GM21381 (cell line): Measurements from ENCODE around the gene KCNQ5.
"Not testable (repeated sequence)": the region's sequence is repeated elsewhere in the genome, so short reads cannot be mapped to it uniquely, and the experiment has no call there.

ENCODE experiments used
- ATAC-seq: cut with Tn5 transposase; IDR thresholded peaks from one replicate; pipeline ENCODE4 v1.9.1; 2021; ENCODE audit warnings: mild to moderate bottlenecking, moderate library complexity; ENCODE audit not compliant: unreplicated experiment

Gene KCNQ5

GRCh38 chr6:72984189-72984831, 362.4 kb downstream of the KCNQ5 start:
- ATAC-seq, result not testable (repeated sequence)

- ATAC-seq, result no peak
These were observed 363.3 kb downstream of the KCNQ5 start for GRCh38 chr6:72984981-72985665.

- no peak for ATAC-seq
These were observed 365.4 kb downstream of the KCNQ5 start for GRCh38 chr6:72987301-72987700.

GRCh38 chr6:72999995-73000394, 378.1 kb downstream of the KCNQ5 start:
- ATAC-seq, result no peak

- no peak for ATAC-seq
These were observed 378.6 kb downstream of the KCNQ5 start for GRCh38 chr6:73000460-73000859.

GRCh38 chr6:73002588-73002987, 380.7 kb downstream of the KCNQ5 start:
- no peak for ATAC-seq

GRCh38 chr6:73003302-73003701, 381.4 kb downstream of the KCNQ5 start:
- no peak for ATAC-seq

- ATAC-seq, result no peak
These were observed 382.4 kb downstream of the KCNQ5 start for GRCh38 chr6:73004231-73004630.

GRCh38 chr6:73004861-73005260, 383.0 kb downstream of the KCNQ5 start:
- ATAC-seq, result no peak

- ATAC-seq, result no peak
These were observed 384.3 kb downstream of the KCNQ5 start for GRCh38 chr6:73006146-73006545.

- no peak for ATAC-seq
These were observed 390.1 kb downstream of the KCNQ5 start for GRCh38 chr6:73011945-73012344.

GRCh38 chr6:73017476-73017875, 395.6 kb downstream of the KCNQ5 start:
- no peak for ATAC-seq

GRCh38 chr6:73024598-73024997, 402.7 kb downstream of the KCNQ5 start:
- no peak for ATAC-seq

GRCh38 chr6:73027691-73028090, 405.8 kb downstream of the KCNQ5 start:
- no peak for ATAC-seq

- no peak for ATAC-seq
These were observed 406.4 kb downstream of the KCNQ5 start for GRCh38 chr6:73028124-73028766.

- ATAC-seq, result no peak
These were observed 407.1 kb downstream of the KCNQ5 start for GRCh38 chr6:73028893-73029450.

- ATAC-seq, result peak; percentile 70
These were observed 408.4 kb downstream of the KCNQ5 start for GRCh38 chr6:73030257-73030656.

GRCh38 chr6:73030791-73031782, 409.2 kb downstream of the KCNQ5 start:
- ATAC-seq, result no peak

- ATAC-seq, result no peak
These were observed 410.7 kb downstream of the KCNQ5 start for GRCh38 chr6:73032586-73032985.

- ATAC-seq, result no peak
These were observed 414.8 kb downstream of the KCNQ5 start for GRCh38 chr6:73036689-73037088.

- ATAC-seq, result no peak
These were observed 419.2 kb downstream of the KCNQ5 start for GRCh38 chr6:73041051-73041450.
